HG02870 (cell line): ENCODE data around the gene MSH5.
"Not testable (repeated sequence)": the region's sequence is repeated elsewhere in the genome, so short reads cannot be mapped to it uniquely, and the experiment has no call there.

Experiments used
- ATAC-seq: cut with Tn5 transposase; IDR thresholded peaks from one replicate; pipeline ENCODE4 v1.9.1; 2021; ENCODE audit warnings: mild to moderate bottlenecking, moderate library complexity; ENCODE audit not compliant: unreplicated experiment

MSH5 gene

DNA sequence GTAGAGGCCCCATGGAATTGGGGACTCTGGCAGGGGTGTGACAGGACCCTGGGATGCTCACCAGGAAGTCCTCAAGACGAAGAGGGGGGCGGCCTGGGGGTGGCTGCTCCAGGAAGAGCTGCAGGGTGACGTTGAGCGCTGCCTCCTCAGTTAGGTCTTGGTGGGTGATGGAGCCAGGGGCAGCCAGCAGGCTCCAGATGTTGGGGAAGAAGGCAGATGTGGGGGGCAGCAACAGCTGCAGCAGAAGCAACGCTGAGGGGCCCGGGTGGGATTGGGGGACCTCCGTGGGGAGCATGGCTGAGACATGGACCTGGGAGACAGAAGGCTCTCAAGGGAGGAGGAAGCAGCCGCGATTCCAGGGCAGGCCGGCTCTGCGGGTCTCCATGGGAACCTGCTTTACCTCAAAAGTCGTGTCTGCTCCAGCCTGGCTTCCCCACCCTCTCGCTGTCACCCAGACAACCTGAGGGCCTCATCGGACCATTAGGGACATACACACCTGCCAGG is 36.7 kb downstream of the MSH5 start:
- ATAC-seq = no peak

DNA sequence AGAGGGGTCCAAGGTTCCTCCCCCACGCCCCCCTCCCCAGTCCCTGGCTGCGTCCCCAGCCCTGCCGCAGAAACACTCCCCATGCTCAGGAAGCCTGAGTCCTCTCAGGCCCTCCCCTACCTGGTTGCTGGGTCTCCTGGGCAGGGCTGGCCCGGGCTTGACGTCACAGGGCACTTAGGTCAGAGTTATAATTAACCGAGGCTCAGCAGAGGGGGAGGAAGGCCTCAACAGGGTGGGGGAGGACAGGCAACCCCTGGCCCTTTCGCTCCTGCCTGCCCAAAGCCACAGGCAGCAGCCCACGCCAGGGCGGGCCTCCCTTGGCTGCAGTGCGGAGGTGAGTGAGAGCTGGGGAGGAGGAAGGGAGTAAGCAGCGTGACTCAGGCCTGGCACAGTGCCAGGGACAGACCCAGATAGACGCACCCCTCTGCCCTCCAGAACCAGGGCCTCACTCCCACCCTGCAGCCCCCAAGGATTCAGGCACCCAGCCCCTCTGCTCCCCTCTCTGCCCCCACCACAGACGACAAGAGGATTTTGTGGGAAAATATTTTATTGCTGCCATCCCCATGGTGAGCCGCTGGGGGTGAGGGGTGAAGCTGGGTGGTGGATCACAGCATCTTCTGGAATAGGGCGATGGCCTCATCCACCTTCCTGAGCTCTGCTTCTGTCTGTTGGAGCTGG is 37.3 kb downstream of the MSH5 start, which contains the start of gene VWA7:
TSS of gene VWA7 (minus strand) at position 340 of the 678 bp plus-strand sequence. CDS start 549 bp downstream, outside the sequence.
- ATAC-seq = peak; percentile 63

DNA sequence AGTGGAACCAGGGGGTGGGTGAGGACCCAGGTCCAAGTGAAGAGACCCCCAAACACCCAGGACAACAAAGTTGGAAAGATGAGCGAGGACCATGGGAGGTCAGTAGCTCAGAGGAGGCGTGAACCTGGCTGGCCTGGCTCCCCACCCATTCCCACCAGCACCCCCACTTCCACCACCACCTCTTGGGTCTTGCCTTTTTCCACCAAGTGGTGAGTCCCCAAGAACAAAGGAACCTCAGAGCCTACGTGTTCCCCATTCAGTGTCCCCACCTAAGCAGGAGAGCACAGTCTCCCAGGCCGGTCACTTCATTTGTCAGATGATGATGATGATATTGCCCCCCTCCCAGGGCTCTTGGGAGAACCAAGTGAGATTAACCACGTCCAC is 37.9 kb downstream of the MSH5 start:
- no peak for ATAC-seq

DNA sequence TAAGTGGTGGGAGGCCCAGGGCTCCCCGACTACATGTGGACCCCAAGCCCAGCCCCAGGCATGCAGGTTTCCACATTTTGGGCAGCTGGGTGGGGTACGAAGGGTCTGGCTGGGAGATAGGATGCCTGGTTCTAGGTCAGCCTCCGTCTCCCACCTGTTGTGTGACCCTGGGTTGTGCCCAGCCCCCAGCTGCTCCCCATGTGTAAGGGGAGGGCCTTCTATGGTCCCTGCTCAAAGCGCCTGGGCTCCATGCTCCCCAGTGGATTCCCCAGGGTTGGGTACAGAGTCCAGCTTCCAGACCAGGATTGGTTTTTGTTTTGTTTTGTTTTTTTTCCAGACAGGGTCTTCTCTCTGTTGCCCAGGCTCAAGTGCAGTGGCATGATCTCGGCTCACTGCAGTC is 38.4 kb downstream of the MSH5 start:
- no peak for ATAC-seq

DNA sequence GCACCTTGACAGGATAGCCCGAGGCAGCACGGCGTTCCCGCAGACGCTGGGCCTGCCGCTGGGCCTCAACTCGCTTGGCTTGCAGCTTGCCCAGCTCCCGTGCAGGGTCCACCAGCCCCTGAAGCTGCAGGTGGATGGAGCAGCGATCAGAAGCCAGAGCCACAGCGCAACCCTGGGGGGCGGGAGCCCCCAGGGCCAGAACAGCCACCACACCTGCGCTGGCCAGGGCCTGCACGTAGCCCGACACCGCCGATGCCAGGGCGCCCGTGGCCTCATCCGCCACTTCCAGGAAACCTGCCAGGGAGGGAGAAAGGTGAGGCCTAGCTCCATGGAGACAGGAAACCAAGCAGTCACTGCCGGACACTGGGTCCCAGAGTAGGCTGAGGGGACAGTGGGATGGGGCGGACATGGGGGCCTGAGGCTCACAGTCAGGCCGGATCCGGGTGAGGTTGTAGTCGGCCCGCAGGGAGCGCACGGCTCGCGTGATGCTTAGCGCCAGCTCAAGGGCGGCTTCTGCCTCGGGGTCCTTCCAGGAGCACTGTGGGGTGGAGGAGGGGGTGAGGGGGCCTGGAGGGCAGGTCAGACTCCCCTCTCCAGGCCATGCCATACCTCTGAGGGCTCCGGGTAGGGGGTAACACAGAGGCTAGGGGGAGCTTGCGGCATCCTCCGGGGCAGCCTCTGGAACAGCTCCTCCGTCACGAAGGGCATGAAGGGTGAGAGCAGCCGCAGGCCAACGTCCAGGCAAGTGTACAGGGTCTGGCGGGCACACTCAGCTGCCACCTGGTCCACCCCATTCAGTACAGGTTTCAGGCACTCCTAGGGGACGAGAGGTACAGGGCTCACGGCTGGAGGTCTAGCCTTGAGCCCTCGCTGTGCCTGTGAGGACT is 39.4 kb downstream of the MSH5 start:
- ATAC-seq = no peak

DNA sequence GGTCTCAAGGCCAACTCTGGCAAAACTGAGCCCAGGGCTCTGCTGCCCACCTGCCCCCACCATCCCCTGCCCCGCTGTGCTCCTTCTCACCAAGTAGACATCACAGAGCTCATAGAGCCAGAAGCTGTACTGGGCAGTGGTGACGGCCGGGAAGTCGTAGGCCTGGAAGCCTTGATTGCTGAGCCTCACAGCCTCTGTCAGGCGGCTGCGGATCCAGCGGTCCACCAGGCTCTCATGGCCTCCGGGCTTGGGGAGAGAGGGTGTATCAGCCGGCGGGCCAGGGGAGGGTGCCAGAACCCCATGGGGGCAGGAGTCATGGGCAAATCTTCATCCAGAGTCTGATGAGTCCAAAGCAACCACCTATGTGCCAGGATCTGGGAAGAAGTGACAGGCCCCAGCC is 40.1 kb downstream of the MSH5 start:
- ATAC-seq = no peak

DNA sequence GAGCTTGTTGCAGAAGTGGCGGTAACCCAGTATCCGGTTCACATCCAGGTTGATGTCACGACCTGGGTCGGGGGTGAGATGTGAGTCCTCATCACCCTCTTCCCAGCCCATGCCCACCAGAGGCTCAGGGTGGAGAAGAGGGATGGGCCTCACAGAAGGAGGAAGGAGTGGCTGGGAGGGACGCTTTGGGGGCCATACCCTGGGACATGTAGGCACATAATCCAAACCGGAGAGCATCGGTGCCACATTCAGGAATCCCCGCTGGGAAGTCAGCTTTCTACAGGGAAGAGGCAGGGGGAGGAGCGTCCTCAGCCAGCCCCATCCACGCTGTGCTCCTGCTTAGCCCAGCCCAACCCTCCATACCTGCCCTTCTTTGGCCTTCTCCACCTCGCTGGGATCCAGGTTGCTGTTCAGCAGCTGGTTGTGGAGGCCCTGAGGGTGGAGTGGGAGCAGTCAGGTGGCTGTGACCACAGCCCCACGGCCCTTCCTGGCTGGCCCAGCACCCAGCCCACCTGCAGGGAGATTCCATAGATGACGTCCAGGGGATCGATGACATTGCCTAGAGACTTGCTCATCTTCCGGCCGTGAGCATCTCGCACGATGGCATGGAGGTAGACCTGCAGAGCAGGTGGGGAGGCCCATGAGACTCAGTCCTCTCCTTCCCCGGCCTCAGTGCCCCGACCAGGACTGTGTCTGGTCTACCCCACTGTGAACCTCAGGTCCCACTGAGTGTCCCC is 40.9 kb downstream of the MSH5 start:
- no peak for ATAC-seq

DNA sequence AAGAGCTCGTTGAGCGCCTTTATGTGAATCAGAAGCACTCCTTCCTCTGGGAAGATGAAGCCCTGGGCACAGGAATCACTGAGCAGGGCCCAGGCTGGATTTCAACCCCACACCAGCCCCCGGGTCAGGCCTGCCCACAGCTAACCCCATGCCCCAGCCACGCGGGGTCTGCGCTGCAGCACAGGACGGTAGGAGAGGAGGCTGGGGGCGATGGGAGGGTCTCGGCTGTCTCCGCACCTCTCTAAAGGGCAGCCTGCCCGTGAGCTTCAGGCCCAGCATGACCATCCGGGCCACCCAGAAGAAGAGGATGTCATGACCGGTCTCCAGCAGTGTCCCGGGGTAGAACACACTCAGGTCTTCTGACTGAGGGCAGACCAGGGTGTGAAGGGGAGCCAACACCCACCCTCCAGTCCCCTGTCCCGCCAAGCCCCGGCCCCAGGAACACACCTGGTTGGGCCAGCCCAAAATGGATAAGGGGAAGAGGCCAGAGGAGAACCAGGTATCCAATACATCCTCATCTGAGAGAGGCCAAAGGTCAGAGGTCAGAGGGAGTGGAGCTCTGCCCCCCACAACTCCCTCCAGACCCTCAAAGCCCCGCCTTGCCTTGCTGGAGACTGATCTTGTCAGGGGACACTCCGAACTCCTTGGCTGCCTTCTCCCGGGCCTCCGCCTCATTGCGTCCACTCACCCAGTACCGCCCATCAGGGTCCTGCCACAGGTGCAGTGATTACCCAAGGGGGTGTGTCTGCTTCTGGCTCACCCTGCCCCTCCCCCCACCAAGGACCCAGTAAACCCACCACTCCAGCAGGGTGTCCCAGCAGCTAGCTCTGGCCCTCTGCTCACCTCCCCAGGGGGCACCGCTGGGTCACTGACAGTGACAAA is 41.7 kb downstream of the MSH5 start:
- no peak for ATAC-seq

DNA sequence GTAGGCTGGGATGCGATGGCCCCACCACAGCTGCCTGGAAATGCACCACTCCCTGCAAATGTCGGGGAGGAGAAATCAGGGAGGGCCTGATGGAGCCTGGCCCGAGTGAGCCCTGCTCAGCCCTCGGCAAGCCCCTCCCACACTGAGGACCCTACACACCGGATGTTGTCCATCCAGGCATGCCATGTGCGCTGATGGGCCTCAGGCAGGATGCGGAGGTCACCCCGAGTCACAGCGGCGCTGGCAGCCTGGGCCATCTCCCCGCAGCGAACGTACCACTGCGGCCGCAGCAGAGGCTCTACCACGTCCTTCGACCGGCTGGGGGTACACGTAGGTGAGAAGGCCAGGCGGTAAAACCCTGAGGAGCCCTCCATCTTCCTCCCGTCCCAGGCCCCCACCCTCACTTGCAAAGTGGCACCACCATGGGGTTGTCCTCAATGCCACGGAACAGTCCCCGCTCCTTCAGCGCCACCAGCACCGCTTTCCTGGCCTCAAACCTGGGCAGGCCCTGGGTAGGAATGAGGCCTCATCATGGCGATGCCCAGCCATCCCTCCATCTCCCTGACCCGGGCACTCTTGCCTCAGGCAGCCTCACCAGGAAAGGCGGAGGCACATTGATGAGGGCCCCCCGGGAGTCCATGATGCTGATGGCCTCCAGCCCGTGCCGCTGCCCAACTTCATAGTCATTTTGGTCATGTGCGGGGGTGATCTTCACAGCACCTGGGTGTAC is 42.5 kb downstream of the MSH5 start:
- ATAC-seq = no peak

DNA sequence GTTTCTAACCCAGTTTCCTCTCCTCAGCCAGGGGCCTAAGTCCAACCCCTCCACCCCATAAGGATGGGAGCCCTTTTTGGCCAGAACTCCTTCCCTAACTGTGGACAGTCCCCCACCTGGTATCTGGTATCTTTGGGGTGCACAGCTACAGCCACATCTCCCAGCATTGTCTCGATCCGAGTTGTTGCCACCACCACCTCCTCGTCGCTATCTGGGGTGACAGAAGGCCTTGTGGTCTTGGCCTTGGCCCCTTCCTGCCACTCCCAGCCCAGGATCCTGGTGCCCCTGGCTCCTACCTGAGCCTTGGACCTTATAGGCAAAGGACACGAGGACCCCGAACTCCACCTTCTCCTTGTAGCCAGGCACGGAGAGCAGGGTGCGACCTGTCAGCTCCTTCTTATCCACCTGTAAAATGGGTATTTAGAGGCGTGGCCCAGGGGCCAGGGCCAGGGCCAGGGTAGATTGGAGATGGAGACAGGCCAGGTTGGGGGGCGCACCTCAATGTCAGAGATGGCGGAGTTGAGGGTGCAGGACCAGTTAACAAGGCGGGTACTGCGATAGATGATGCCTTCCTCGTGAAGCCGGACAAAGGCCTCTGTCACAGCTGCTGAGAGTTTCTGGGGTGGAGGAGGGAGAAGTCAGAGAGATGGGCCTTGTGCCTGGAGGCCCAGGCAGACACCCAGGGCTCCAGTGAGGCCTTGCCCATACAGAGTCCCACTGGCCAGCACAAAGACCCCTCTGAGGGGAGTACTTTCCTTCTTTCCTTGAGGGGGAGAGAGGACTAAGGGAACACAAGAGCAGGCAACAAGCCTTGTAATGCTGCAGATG is 44.5 kb downstream of the MSH5 start:
- ATAC-seq = no peak

DNA sequence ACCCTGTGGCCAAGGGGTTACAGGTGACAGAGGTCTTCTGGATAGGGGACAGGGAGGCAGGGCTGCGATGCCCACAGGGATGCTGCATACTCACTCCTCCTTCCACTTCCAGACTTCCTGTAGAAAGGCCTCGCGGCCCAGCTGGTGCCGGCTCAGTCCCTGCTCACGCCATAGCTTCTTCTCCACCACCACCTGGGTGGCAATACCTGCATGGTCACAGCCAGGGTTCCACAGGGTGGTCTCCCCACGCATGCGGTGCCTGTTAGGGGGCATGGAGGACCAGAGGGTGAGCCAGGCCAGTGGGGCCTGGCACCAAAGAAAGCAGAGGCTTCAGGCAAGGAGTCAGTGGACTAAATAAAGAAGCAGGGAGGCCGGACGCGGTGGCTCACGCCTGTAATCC is 45.7 kb downstream of the MSH5 start:
- ATAC-seq = no peak

DNA sequence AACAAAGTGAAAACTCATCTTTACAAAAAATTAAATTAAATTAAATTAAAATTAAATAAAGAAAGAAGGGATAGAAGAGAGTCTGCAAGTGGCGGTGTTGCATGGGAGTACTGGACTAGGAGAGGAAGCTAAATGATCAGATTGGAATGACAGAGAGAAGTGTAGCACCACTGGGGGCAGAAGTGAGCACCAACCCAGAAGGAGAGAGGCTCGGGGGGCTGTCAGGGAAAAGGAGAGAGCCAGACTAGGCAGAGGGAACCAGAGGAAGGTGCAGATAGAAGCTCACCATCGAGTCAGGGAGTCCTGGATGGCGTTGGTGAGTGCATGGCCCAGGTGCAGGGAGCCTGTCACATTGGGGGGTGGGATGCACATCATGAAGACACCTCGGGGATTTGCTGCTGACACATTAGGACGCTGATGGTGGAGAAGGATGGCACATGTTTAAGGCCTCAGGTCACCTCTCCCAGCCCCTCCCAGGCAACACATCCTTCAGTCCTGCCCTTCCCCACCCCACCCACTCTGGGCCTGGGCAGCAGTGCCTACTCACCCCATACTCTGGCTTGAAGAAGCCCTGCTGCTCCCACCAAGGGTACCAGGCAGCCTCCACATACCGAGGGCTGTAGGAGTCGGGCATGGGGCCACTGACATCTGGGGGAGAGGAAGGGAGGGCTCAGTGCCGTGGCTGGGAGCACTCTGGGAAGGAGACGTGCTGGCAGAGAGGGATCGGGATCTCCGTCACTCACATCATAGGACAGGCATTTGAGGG is 51.7 kb downstream of the MSH5 start:
- no peak for ATAC-seq

DNA sequence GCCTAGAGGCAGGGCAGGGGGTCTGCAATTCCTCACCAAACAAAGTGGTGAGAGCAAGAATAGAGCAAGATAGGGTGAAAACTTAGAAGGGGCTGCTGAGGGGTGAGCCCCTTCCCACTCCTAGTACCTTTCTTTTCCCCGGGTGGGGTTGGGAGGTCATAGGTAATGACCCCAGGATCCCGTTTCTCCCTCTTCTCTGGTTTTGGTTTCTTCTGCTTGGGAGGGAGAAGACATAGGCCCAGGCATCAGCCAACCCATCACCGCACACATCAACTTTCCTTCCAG is 52.2 kb downstream of the MSH5 start:
- no peak for ATAC-seq

DNA sequence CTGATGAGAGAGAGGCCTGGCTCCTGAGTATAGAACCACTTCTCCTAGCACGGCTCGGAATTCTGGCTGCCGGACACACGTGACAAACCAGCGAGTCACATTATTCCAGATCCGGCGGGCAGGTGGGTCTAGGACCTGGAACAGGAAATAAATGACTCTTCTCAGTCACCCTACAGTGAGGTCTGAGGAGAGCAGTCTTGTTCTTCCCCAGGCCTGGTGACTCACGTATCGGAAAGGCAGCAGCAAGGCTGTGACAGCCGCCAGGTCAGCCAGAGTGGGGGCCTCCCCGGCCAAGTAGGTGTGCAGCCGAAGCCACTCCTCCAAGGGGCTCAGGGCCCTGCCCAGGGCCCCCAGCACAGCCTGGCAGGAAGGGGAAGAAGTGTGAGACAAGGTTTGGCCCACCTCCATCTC is 53.0 kb downstream of the MSH5 start:
- no peak for ATAC-seq

DNA sequence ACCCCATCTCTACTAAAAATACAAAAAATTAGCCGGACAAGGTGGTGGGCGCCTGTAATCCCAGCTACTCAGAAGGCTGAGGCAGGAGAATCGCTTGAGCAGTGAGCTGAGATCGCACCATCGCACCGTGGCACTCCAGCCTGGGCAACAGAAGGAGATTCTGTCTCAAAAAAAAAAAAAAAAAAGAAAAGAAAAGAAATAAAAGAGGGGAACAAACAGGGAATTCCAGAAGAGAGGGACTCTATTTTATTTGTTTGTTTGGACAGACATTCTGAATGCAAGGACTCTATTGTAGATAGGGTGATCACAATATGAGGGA is 54.1 kb downstream of the MSH5 start:
- not testable (repeated sequence) for ATAC-seq

DNA sequence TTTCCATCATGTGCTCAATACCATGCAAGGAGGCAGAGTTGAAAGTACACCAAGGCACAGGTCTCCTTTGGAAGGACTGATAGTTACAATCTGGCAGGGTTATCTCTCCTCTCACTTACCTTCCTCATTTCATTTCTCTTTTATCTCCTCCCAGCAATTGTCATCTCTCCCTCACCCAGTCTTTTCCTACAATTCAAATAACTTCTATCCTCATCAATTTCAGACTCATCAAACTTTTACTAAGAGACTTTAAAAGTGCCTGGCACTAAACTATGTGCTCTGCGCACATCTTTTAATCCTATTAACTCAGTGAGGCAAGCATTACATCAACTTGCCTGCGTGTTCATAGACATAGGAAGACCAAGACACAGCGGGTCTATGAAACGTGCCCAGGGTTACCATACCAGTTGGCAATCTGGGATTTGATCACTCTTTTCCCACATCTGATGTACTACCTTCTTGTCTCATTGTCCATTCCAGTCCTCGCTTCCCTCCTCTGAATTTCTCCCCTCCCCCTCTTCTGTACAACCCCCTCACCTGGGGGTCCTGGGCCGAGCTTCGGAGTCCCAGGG is 54.6 kb downstream of the MSH5 start:
- no peak for ATAC-seq

DNA sequence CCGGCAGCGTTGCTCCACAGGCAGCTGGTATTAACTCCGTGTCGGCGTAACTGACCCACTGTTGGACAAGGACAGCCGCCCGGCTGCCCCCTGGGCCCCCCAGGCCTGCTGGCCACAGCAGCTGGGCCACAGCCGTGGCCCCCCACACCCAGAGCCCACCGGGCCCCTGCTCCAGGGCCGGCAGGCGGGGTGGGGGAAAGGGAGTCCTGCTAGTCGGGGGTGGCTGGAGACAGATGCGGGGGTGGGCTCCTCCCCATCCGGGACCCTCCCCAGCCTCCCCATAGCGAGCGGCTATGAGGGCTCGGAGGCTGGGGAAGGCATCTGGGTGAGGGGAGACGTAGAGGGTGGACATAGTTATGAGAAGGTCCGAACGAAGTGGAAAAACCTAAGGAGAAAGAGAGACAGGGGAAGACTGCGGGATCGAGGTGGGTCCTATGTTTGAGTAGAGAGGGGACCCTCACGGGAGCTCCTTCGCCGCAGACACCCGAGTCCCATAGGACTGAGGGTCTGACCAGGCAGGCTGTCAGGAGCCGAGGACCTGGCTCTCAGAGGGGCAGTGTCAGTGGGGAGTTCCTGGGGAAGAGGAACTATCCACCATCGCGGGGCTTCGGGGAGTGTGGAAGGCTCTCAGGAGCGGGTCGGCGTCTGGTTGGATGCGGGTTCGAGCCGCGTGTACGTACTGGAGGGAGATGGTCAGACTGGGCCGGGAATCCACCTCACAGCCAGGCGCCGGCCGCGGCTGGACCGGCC is 55.2 kb downstream of the MSH5 start:
- ATAC-seq = peak; percentile 16
